SK-N-SH treated with all-trans-retinoic acid at 6 μM for 48 hours (cell line): ENCODE data around the gene EDC3.

Experiments
- BACH2 ChIP-seq: fragments of 250-450 bp; sonication (Bioruptor Pico); IDR thresholded peaks from 2 replicates; pipeline ENCODE4 v1.9.0; 2021; ENCODE audit warnings: mild to moderate bottlenecking, borderline replicate concordance
- CREB5 ChIP-seq: fragments of 250-450 bp; sonication (Bioruptor Pico); IDR thresholded peaks from 2 replicates; pipeline ENCODE4 v1.5.1; 2020; ENCODE audit warnings: low read depth, mild to moderate bottlenecking, moderate library complexity
- CSDC2 ChIP-seq: fragments of 250-450 bp; sonication (Bioruptor Pico); IDR thresholded peaks from 2 replicates; pipeline ENCODE4 v1.5.0; 2020; ENCODE audit warnings: mild to moderate bottlenecking, moderate library complexity
- ISL1 ChIP-seq: fragments of 250-450 bp; sonication (Bioruptor Pico); IDR thresholded peaks from 2 replicates; pipeline ENCODE4 v2.1.2; 2022; ENCODE audit warnings: mild to moderate bottlenecking, moderate library complexity
- PATZ1 ChIP-seq: fragments of 250-450 bp; sonication (Bioruptor Pico); IDR thresholded peaks from 2 replicates; pipeline ENCODE4 v1.8.0; 2020; ENCODE audit warnings: mild to moderate bottlenecking, moderate library complexity, borderline replicate concordance
- RARB ChIP-seq: fragments of 250-450 bp; sonication (Bioruptor Pico); IDR thresholded peaks from 2 replicates; pipeline ENCODE4 v1.8.0; 2021; ENCODE audit warnings: mild to moderate bottlenecking, moderate library complexity
- TCF4 ChIP-seq: fragments of 250-450 bp; sonication (Bioruptor Pico); IDR thresholded peaks from 2 replicates; pipeline ENCODE4 v1.8.0; 2021; ENCODE audit warnings: mild to moderate bottlenecking, moderate library complexity, borderline replicate concordance
- ZFP3 ChIP-seq: fragments of 250-450 bp; sonication (Bioruptor Pico); IDR thresholded peaks from 2 replicates; pipeline ENCODE4 v1.5.0; 2020; ENCODE audit warnings: mild to moderate bottlenecking, moderate library complexity
- ZNF565 ChIP-seq: fragments of 450-650 bp; formaldehyde crosslinking; conservative IDR thresholded peaks from 2 replicates; pipeline ENCODE4 v1.5.0; 2020; ENCODE audit warnings: low read depth, mild to moderate bottlenecking, moderate library complexity

- TF ChIP-seq RARB (CRISPR knock-in tag), result no peak
- no peak for TF ChIP-seq PATZ1 (CRISPR knock-in tag)
- no peak for TF ChIP-seq ZFP3 (CRISPR knock-in tag)
- TF ChIP-seq CREB5 (CRISPR knock-in tag), result no peak
- TF ChIP-seq TCF4 (CRISPR knock-in tag), result no peak
- TF ChIP-seq ISL1, result no peak
- no peak for TF ChIP-seq CSDC2 (CRISPR knock-in tag)
- TF ChIP-seq ZNF565 (CRISPR knock-in tag), result no peak
- no peak for TF ChIP-seq BACH2 (CRISPR knock-in tag)
These were observed 31.7 kb downstream of the EDC3 start for GRCh38 chr15:74664028-74664616.
